Stimulated activated CD4-positive, alpha-beta T cell treated with anti-CD3 and anti-CD28 coated beads, Interleukin-12 subunit alpha, Interleukin-12 subunit beta, amount 100 ng/mL, for 48 hours (primary cell): ENCODE results near the gene ZNF836.
A peak's percentile ranks its signal among the peaks of the same experiment; 100 is the strongest.
"Not testable (repeated sequence)": the region's sequence is repeated elsewhere in the genome, so short reads cannot be mapped to it uniquely, and the experiment has no call there.

Source experiments
- DNase-seq, 3 donors: peaks; one replicate each; pipeline ENCODE4 v3.0.0-alpha.2; 2020; ENCODE audit warnings: low read depth in 2 of 3, low spot score in 1 of 3

ZNF836 gene

DNA sequence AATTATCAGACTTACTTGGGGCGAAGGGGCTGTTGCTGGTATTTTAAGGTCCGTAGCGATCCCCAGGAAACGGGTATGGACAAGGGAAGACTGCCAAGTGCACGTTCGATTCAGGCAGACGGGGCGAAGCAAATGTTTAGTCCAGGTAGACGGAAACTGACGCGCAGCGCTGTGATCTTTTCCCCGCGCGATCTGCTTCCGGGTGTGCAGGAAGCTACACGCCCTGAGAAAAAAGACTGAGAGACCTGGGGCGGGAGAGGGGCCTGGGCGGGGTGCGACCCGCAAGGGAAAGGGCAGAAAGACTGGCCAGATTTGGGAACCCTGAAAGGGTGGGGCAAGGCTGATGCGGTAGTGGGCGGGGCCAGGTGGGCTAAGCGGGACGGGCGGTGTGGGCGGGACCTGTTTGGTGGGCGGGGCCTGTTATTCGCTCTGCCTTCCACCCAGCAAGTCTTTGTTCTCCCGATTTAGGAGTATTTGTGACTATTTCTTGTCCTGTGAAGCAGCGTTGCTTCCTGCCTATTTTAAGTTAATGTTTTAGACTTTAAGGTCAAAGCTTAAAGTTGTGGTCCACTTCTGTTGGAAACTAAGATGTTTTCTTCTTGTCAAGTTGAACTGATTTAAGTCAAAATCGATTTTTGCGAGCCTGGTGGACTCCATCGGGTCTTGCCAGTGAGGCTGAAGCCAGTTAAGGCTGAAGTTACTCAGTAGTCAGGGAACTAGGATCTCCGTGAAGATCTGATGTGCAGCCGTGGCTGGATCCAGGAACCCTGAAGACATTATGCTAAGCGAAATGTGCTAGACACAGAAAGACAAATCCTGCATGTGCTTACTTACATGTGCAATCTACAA lies at the start of gene ZNF836:
Gene ZNF836, minus strand, starts transcription at position 301 of the 849 bp plus-strand sequence. CDS start 3,549 bp downstream, outside the sequence.
- DNase-seq: peak; percentile 82 to 87 (median 85)

DNA sequence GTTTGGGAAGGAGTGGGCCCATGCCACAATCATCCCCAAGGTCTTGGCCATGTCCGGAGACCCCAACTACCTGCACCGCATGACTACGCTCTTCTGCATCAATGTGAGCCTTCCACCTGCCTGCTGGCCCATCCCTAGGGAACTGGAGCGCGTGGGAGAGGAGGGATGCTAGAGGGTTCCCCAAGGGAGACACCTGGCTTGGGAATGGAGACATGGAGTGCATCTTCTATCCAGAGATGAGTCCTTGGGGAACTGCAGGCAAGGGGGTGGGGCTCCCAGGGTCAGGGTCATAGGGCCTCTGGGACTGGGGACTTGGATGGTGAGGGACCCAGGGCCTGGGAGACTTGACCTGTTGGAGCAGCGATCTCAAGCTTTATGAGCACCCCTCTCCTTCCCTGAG lies 49.6 kb upstream of the ZNF836 start:
- no peak for DNase-seq

DNA sequence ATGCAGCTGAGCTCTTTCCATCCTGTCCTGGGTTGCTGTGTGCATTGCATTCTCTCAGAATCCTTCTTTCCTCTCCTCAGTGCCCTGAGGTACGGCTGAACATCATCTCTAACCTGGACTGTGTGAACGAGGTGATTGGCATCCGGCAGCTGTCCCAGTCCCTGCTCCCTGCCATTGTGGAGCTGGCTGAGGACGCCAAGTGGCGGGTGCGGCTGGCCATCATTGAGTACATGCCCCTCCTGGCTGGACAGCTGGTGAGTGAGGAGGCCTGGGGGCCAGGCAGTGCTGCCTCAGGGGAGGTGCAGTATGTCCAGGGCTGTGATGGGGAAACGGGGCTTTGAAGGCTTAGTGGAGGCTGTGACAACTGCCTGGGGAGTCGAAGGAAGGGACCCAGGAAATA lies 48.2 kb upstream of the ZNF836 start:
- DNase-seq: no peak

DNA sequence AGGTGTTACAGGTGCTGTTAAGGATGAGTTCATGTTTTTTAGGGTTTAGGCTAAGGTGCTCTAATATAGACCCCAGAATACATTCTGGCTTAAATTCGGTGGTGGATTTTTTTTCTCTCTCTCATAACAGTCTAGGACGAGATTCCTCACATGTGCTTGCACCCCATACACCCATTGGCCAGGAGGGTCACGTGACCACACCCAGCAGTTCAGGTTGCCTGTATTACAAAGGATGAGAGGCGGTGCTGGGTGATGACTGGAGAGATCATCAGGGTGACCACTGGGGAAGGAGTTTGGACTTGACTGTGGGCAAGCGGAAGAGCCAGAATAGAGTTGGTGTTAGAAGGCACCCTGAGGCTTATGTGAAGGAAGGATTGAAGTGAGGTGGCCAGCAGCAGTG lies 46.2 kb upstream of the ZNF836 start:
- no peak for DNase-seq

DNA sequence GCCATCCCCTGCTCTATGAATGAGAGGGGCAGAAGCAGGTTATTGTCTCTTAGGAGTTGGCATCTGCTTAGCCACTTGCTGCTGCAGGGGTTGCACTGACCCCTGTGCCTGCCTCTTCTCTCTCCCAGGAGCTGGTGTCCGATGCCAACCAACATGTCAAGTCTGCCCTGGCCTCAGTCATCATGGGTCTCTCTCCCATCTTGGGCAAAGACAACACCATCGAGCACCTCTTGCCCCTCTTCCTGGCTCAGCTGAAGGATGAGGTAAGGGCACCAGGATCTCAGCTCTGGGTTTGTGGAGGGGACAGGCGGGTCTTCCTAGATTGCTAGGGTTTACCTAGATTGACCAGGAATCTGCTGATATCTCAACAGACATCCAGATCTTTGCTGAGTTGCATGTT lies 45.0 kb upstream of the ZNF836 start:
- no peak for DNase-seq

DNA sequence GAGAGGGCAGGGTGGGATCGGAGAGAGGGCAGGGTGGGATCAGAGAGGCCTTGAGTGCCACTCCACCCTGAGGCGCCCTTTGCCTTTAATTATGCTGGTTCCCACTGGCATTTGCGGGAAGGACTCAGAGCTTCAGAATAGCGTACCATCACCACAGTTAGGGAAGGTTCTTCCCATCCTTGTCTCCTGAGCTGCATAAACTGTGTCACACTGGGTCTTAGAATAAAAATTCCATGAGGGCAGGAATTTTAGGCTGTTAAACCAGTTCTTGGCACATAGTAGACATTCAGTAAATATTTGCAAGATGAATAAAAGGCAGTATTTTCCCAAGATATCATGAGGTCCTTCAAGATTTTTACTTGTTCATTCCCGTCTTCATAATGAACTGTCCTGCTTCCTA lies 42.8 kb upstream of the ZNF836 start:
- DNase-seq: no peak

DNA sequence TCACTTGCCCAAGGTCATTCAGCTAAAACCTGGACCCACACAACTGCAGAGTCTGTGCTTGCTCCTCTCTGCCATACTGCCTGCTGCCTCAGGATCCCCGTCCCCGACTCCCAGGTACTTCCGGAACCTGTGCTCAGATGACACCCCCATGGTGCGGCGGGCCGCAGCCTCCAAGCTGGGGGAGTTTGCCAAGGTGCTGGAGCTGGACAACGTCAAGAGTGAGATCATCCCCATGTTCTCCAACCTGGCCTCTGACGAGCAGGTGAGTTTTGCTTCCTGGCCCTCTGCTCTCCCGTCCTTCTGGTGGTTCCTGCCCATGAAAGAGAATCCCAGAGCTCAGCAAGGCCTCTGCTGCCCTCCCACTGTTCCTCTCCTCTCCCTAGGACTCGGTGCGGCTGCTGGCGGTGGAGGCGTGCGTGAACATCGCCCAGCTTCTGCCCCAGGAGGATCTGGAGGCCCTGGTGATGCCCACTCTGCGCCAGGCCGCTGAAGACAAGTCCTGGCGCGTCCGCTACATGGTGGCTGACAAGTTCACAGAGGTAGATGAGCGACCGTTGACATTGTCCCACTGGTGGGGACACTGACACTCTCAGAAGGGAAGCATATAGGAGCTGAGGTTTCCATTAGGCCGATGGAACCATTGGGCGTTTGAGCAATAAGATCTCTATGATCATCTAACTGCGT lies 41.3 kb upstream of the ZNF836 start:
- DNase-seq: no peak

DNA sequence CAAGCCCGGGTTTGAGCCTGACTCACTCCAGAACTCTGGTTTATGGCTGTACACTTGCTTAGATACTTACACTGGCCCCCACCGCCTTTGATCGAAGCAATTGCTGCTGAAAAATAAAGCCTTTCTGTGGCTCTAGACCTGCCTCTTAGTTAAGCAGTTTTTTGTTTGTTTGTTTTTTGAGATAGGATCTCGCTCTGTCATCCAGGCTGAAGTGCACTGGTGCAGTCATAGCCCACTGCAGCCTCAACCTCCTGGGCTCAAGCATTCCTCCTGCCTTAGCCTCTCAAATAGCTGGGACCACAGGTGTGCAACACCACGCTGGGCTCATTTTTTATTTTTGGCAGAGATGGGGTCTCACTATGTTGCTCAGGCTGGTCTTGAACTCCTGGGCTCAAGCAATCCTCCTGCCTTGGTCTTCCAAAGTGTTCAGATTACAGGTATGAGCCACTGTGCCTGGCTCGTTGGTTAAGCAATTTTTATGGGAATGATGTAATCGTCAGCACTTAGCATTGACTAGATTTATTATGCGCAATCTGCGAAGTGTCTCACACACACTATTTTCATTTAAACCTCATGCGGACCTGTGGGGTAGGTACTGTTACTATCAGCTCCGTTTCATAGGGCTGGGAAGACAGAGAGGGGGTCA lies 40.6 kb upstream of the ZNF836 start:
- no peak for DNase-seq

DNA sequence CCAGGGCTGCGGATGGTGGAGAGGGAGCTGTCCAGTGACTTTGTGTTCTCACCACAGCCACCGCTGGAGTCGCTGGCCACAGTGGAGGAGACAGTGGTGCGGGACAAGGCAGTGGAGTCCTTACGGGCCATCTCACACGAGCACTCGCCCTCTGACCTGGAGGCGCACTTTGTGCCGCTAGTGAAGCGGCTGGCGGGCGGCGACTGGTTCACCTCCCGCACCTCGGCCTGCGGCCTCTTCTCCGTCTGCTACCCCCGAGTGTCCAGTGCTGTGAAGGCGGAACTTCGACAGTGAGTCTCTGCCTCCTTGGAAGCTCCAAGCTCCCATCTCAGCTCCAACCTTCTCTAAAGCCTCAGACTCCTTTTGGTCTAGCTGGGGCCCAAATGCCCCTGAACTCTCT lies 39.8 kb upstream of the ZNF836 start:
- no peak for DNase-seq

DNA sequence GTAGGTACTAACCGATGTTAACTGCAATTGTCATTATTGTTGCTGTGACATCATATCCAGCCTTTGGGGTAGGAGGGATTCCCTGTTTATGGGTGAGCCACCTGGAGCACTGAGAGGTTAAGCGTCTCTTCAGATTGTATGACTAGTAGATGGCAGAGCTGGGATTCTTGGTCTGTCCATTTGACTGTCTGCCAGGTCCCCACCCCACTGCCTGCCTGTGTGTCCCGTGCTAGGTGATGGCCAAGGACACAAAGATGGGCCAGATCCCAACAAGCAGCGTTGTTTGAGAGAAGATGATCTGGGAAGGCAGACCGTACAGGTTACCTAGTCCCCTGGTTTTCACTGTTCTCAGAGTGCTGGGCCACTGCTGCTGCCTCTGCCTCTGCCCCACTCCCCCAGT lies 35.1 kb upstream of the ZNF836 start:
- no peak for DNase-seq

DNA sequence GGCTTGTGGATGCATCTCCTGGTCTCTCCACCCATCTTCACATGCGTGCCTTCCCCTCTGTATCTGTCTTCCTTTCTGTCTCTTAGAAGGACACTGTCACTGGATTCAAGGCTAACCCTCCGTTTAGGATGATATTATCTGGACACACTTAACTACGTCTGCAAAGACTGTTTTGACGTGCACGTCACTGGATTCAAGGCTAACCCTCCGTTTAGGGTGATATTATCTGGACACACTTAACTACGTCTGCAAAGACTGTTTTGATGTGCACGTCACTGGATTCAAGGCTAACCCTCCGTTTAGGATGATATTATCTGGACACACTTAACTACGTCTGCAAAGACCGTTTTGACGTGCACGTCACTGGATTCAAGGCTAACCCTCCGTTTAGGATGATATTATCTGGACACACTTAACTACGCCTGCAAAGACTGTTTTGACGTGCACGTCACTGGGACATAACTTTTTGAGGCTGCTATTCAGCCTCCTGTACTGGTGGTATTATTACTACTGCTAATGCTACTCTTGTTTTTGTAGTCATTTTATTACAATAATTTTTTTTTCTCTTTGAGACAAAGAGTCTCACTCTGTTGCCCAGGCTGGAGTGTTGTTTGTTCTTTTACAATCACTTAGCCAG lies 29.5 kb upstream of the ZNF836 start:
- not testable (repeated sequence) for DNase-seq

DNA sequence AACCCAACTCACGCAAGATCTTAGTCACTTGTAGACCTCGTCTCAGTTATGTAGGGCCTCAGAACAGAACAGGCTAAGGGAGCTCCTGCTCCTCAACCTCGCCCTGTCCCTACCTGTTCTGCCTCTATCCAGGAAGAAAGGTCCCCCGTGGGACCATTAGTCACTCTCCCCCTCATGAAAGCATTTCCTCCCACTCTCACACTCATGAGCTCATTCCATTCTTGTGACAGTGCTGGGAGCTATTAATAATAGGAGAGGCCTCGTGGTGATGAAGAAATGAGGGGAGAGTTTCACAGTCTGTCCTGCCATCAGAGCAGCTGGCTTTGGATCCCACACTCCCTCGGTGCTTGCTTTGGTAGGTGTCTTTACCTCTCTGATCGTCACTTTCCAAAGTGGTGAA lies 28.6 kb upstream of the ZNF836 start:
- DNase-seq: no peak

DNA sequence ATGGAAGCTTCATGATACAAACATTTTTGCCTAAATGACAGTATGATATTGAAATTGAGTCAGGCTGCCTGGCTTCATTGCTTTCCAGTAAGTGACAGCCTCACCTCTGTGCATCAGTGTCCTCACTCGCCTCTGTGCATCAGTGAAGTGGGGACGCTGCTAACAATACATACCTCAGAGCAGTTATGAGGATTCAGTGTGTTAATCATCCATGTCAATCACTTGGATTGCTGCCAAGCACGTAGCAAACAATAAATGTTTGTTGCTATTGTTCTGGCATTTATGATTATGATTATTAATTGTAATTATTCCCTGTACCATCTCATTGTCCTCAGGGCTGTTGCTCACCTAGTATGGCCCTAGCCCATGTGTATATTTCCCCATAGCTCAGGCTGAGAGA lies 27.3 kb upstream of the ZNF836 start:
- no peak for DNase-seq

DNA sequence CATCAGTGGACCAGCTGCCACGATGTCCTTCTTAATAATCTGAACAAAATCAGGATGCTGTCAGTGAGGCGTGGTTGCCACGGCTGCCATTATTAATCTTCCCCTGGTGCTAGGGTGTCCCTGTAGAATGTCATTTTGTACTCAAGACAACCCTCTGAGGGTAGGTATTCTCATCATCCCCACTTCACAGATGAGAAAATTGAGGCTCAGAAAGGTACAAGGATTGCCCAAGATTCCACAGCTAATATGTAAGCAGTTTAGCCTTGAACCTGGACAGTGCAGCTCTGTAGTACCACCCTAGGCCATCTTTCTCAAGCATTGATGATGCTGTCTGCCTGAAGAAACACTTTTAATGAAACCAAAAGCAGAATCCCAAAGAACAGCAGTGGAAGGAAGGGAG lies 26.5 kb upstream of the ZNF836 start:
- DNase-seq: no peak

DNA sequence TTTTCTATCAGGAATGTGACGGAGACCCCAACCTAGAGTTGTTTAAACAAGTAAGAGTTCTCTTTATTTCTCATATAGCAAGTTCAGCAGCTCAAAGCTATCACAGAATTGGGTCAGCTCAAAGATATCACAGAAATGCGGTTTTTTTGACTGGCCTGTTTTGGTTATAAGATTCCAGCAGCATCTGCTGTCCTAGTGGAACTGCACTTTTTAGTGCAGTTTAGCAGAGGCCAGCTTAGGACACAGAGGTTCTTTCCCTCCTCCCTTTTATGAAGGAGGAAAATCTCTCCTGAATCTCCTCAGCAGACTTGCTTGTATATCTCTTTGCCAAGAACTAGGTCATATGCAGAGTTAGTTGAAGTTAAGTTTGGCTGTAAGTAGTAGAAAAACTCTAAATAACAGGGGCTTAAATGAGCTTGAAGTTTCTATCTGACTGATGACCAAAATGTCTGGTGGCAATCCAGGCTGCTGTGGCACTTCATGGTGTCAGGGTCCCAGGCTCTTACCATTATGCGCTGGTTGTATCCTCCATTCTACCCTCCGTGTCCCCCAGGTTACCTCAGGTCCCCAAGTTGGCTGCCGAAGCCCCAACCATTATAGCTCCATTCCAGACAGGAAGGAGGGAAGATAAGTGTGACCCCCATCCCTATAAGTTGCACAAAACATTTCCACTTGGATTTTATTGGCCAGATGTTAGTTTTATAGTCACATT lies 25.0 kb upstream of the ZNF836 start:
- no peak for DNase-seq

DNA sequence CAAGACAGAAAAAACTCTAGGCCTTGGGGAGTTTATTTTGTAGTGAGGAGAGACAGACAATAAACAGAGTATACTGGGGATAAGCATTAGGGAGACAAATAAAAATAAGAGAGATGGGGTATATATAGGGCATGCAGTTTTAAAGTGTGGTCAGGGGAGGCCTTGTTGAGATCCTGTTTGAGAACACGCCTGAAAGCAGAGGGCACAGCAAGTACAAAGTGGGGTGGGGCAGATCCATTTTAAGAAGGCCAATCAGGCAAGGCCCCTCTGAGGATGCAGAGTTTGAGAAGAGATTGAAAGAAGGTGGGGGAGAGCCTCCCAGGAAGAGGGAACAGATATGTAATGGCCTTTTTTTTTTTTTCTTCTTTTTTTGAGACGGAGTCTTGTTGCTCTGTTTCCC lies 20.5 kb upstream of the ZNF836 start:
- no peak for DNase-seq

DNA sequence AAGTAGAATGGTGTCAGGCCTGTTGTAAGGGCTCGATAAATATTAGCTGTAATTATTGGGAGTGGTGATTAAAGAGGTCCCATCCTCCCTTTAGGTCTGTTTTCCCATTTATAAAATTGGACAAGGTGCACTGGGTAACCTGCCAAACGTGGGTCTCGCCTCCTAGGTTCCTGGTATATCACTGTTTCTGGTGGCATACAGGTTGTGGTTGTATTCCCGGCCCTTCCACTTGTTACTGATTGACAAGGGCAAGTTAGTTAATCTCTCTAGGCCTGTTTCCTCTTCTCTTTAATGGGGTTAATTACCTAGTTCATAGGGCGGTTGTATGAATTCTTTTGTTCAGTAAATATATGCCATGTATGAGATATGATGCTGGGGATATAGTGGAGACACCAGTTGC lies 20.0 kb upstream of the ZNF836 start:
- no peak for DNase-seq

DNA sequence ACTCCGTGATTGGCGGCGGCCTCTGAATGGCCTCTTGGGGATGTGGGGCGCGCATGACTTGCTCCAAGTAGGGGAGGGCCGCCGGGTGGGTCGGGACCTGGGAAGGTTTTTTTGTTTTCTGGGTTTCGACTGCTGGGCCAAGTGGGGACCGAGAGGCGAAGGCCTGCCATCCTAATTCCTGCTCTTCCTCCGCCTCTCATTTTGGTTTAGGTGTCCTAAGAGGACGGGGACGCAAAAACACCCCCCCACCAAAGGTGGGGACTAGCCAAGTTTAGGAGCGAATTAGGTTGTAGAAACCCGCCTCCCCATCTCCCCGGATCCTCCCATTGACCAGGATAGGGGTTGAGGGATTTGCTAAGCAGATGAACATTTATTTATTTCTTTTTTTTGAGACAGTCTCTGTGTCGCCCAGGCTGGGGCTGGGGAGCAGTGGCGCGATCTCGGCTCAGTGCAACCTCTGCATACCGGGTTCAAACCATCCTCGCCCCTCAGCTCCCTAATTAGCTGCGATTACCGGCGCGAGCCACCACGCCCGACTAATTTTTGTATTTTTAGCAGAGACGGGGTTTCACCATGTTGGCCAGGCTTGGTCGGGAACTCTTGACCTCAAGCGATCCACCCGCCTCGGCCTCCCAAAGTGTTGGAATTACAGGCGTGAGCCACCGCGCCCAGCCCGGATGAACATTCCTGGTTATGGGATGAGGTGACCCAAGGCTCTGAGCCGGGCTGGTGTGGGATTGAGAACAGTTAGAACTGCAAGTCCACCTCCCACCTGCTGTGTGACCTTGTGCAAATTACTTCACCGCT lies 19.3 kb upstream of the ZNF836 start:
- peak in 1 of 3 donors; percentile 4 for DNase-seq

DNA sequence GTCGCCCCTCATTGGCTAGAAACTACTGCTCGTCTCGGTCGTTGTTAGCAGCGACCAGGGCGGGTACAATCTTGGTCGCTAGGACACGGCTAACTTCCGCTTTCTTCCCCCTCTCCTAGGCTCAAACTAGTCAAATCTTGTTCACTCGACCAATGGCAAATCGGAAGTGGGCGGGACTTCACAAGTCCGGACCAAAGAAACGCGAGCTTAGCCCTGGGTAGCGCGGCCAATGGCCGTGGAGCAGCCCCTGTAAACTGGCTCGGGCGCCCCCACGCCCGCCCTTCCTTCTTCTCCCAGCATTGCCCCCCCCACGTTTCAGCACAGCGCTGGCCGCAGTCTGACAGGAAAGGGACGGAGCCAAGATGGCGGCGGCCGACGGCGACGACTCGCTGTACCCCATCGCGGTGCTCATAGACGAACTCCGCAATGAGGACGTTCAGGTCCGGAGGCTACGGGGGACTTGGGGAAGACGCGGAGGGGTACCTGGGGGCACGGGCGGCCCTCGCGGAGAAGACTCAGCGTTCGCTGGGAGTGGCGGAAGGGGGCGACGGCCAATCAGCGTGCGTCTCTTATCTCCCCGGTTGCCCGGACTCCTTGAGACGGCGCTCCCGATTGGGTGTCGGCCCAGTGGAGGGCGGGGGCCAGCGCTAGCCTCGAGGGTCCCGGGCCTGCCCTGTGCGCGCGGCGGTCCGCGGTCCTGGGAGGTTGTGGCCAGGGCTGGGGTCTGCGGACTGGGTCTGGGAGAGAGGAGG lies 18.5 kb upstream of the ZNF836 start, which contains the start of gene PPP2R1A:
Gene PPP2R1A, plus strand, starts transcription at position 318 of the 752 bp plus-strand sequence. Its CDS starts 45 bp downstream, at position 363.
- DNase-seq: peak; percentile 93 to 97 (median 94)
